Breast epithelium (tissue), 3 donors: ENCODE results near the gene ARCN1.

Experiments
- POLR2A ChIP-seq: fragments of 450-650 bp; IDR thresholded peaks from one replicate; pipeline ENCODE4 v1.6.1; 2016; ENCODE audit warnings: antibody characterized with exemption, mild to moderate bottlenecking, moderate library complexity
- TF ChIP-seq, protein P1 (sequence below), 3 donors: fragments of 450-650 bp; IDR thresholded peaks; one replicate each; pipeline ENCODE4 v1.5.1; 2016 to 2017; ENCODE audit warnings: antibody characterized with exemption in 3 of 3, mild to moderate bottlenecking in 3 of 3, moderate library complexity in 3 of 3

DNA sequence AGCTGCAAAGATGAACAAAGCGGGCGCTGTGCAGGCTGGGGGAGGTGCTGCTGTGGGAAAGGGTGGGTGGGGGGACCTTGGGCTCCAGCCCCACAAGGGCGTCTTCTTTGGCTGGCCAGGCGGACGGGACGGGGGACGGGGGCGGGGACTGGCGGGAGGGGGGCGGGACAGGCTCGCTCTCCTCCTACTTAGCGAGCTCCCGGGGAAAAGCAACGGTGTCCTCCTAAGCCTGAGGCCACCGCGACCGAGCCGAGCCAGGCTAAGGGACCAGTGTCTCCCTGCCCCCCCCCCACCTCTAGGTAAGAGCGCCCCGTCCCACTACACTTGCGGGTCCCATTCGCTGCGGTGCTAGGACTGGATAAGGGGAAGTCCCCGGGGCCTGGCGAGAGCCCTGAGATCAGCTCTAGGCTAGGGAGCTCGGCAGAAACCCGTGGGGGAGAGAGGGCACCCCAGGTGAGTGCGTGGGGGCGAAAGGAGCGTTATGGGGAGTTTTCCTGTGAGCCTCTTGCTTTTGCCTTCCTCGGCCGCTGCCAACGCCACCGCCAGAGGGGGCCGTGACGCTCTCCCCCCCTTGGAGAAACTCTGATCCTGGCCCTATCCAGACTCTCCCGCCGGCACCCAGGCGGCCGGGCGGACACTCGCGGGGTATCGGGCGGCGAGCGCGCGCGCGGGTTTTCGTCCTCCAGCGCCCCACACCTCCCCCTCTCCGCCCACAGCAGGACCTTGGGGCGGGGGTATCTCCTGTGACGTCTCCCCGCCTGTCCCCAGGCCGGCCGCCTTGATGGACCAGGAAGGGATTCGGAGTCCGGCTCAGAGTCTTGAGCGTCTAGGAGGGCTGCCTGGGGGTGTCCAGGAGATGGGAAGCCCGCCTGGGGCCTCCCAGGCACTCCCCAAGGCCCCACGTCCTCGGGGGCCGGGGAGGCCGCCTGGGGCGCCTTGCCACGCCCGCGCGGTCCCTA, 35.5 kb downstream of the ARCN1 start, which contains the start of gene PHLDB1:
- no peak for TF ChIP-seq POLR2A
- TF ChIP-seq, protein P1, sequence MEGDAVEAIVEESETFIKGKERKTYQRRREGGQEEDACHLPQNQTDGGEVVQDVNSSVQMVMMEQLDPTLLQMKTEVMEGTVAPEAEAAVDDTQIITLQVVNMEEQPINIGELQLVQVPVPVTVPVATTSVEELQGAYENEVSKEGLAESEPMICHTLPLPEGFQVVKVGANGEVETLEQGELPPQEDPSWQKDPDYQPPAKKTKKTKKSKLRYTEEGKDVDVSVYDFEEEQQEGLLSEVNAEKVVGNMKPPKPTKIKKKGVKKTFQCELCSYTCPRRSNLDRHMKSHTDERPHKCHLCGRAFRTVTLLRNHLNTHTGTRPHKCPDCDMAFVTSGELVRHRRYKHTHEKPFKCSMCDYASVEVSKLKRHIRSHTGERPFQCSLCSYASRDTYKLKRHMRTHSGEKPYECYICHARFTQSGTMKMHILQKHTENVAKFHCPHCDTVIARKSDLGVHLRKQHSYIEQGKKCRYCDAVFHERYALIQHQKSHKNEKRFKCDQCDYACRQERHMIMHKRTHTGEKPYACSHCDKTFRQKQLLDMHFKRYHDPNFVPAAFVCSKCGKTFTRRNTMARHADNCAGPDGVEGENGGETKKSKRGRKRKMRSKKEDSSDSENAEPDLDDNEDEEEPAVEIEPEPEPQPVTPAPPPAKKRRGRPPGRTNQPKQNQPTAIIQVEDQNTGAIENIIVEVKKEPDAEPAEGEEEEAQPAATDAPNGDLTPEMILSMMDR (IDR thresholded peaks at IDR 0.05) = peak in 2 of 3 donors; percentile 26 to 45
